Smooth muscle cell (in vitro differentiated cells): ENCODE measurements around the gene AGPAT2. TPM values are rescaled to one million over a fixed set of nuclear protein-coding genes. Genes with fewer than 3 reads are reported as not detected.
A peak's percentile ranks its signal among the peaks of the same experiment; 100 is the strongest.

Source experiments
- DNase-seq: peaks from one replicate; lab custom pipeline; 2025; ENCODE audit not compliant: unreplicated experiment; lab: John Stamatoyannopoulos, UW
- H2AFZ ChIP-seq: fragments of 200-600 bp; sonication (generic); 2 replicates; pipeline ENCODE4 v1.6.0; 2016; ENCODE audit warnings: antibody characterized with exemption, low read depth, mild to moderate bottlenecking
- H3F3A ChIP-seq: fragments of 200-600 bp; sonication (generic); 2 replicates; pipeline ENCODE4 v1.6.0; 2017; ENCODE audit warnings: antibody characterized with exemption, low read depth
- H3K27ac ChIP-seq: fragments of 200-600 bp; sonication (generic); 2 replicates; pipeline ENCODE4 v1.5.1; 2016; ENCODE audit warnings: low read depth, mild to moderate bottlenecking
- H3K27me3 ChIP-seq: fragments of 200-600 bp; sonication (generic); 2 replicates; pipeline ENCODE4 v1.6.1; 2016; ENCODE audit warnings: low read depth, mild to moderate bottlenecking
- H3K36me3 ChIP-seq: fragments of 200-600 bp; sonication (generic); 2 replicates; pipeline ENCODE4 v1.5.1; 2016; ENCODE audit warnings: low read depth
- H3K4me1 ChIP-seq: fragments of 200-600 bp; sonication (generic); 2 replicates; pipeline ENCODE4 v1.5.1; 2016; ENCODE audit warnings: low read depth
- H3K4me2 ChIP-seq: fragments of 200-600 bp; sonication (generic); 2 replicates; pipeline ENCODE4 v1.6.0; 2016; ENCODE audit warnings: mild to moderate bottlenecking
- H3K4me3 ChIP-seq: fragments of 200-600 bp; sonication (generic); 2 replicates; pipeline ENCODE4 v1.5.1; 2016; ENCODE audit warnings: mild to moderate bottlenecking
- H3K79me2 ChIP-seq: fragments of 200-600 bp; sonication (generic); 2 replicates; pipeline ENCODE4 v1.6.0; 2016; ENCODE audit warnings: low read depth, mild to moderate bottlenecking
- H3K9ac ChIP-seq: fragments of 200-600 bp; sonication (generic); 2 replicates; pipeline ENCODE4 v1.6.0; 2016; ENCODE audit warnings: low read depth
- H3K9me3 ChIP-seq: fragments of 200-600 bp; sonication (generic); replicated peaks from 2 replicates; pipeline ENCODE4 v1.5.1; 2016; ENCODE audit warnings: low read depth
- H4K20me1 ChIP-seq: fragments of 200-600 bp; sonication (generic); 2 replicates; pipeline ENCODE4 v1.6.0; 2016; ENCODE audit warnings: low read depth
- WGBS: methylation state at CpG from one replicate; pipeline ENCODE4 v1.1.7; 2016; ENCODE audit warnings: low lambda C conversion rate; 5-methylcytosine and 5-hydroxymethylcytosine counted together
- polyA plus RNA-seq: library from polyadenylated mRNA; unstranded; fragments of >200 nt; fragmentation: Nextera tagmentation; extraction: Ambion mirVana; gene quantifications from 2 replicates; pipeline ENCODE4 v1.2.1, GENCODE V29; 2016
- total RNA-seq: library from RNA; depleted of rRNA; stranded (reverse); fragments of >200 nt; gene quantifications from 2 replicates; pipeline ENCODE4 v1.2.3, GENCODE V29; 2014
- TF ChIP-seq, protein P1 (sequence below): fragments of 200-600 bp; sonication (generic); IDR thresholded peaks from 2 replicates; pipeline ENCODE4 v1.5.1; 2017; ENCODE audit warnings: borderline replicate concordance, mild to moderate bottlenecking, antibody characterized with exemption; ENCODE audit not compliant: insufficient read depth, poor library complexity, severe bottlenecking

The AGPAT2 gene
- total and polyA plus RNA-seq, 2 experiments from 2014 or later: 42.9 to 105 TPM

DNA sequence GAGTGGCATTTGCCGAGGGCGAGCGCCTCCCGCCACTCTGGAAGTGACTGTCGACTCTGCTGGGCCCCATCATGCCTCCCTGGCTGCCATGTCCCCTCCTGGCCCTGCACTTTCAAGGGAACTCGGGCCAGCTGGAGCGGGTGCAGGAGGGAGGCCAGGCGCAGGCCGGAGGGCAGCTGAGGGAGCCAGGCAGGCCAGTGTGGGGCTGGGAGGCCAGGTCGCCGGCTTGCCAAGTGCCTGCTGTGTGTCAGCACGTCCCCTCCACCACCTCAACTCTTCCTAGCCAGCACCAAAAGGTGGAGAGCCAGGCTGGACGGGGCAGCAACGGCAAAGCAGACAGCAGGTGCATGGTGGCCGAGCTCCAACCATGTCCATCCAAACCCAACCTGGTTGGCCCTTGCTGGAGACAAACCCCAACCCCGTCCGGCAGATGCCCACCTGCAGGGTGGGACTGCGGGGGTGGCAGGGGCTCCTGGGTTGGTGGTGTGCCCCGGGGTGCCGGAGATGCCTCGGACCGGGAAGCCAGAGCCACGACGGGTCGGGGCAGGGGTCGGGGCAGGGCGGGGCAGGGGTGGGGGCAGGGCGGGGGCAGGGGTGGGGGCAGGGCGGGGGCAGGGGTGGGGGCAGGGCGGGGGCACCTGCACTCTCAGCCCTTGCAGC lies 61.1 kb downstream of the AGPAT2 start:
- H3F3A ChIP-seq: no peaks in the 10 kb centered on the region
- H2AFZ ChIP-seq: no peak overlapping the region
- no peaks in the 10 kb centered on the region for H3K27me3 ChIP-seq
- WGBS: 91% methylated on average over 17 of the region's 30 CpGs
- H3K4me1 ChIP-seq: peaks cover 2% of the 10 kb centered on the region
- no peak overlapping the region for H3K27ac ChIP-seq
- H3K36me3 ChIP-seq: no peaks in the 10 kb centered on the region
- TF ChIP-seq, protein P1, sequence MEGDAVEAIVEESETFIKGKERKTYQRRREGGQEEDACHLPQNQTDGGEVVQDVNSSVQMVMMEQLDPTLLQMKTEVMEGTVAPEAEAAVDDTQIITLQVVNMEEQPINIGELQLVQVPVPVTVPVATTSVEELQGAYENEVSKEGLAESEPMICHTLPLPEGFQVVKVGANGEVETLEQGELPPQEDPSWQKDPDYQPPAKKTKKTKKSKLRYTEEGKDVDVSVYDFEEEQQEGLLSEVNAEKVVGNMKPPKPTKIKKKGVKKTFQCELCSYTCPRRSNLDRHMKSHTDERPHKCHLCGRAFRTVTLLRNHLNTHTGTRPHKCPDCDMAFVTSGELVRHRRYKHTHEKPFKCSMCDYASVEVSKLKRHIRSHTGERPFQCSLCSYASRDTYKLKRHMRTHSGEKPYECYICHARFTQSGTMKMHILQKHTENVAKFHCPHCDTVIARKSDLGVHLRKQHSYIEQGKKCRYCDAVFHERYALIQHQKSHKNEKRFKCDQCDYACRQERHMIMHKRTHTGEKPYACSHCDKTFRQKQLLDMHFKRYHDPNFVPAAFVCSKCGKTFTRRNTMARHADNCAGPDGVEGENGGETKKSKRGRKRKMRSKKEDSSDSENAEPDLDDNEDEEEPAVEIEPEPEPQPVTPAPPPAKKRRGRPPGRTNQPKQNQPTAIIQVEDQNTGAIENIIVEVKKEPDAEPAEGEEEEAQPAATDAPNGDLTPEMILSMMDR: no peak
- DNase-seq: no peak
- no peak overlapping the region for H3K4me3 ChIP-seq
- no peaks in the 10 kb centered on the region for H3K9me3 ChIP-seq
- H3K4me2 ChIP-seq: no peak overlapping the region
- no peaks in the 10 kb centered on the region for H3K79me2 ChIP-seq
- no peaks in the 10 kb centered on the region for H4K20me1 ChIP-seq
- no peak overlapping the region for H3K9ac ChIP-seq

GRCh38 chr9:136625101-136626065 lies 61.9 kb downstream of the AGPAT2 start:
- Histone ChIP-seq H3F3A (no peaks in the 10 kb centered on the region), H4K20me1 (no peaks in the 10 kb centered on the region), H2AFZ (no peak overlapping the region), H3K4me2 (peak overlapping the region; percentile 2), H3K4me3 (no peak overlapping the region), H3K9ac (no peak overlapping the region), H3K36me3 (no peaks in the 10 kb centered on the region), H3K9me3 (no peaks in the 10 kb centered on the region), H3K4me1 (peaks cover 2% of the 10 kb centered on the region), H3K79me2 (no peaks in the 10 kb centered on the region), H3K27ac (no peak overlapping the region), H3K27me3 (no peaks in the 10 kb centered on the region)
- 52% methylated on average over 19 of the region's 19 CpGs for WGBS
- DNase-seq: no peak
- TF ChIP-seq, protein P1: peak; percentile 36

- Histone ChIP-seq H3K36me3 (no peaks in the 10 kb centered on the region), H3F3A (no peaks in the 10 kb centered on the region), H3K27me3 (no peaks in the 10 kb centered on the region), H3K4me2 (no peak overlapping the region), H3K79me2 (no peaks in the 10 kb centered on the region), H3K4me1 (peaks cover 2% of the 10 kb centered on the region), H3K9me3 (no peaks in the 10 kb centered on the region), H2AFZ (no peak overlapping the region), H3K9ac (no peak overlapping the region), H3K27ac (no peak overlapping the region), H4K20me1 (no peaks in the 10 kb centered on the region), H3K4me3 (no peak overlapping the region)
- 84% methylated on average over 15 of the region's 16 CpGs for WGBS
- DNase-seq: no peak
- TF ChIP-seq, protein P1: no peak
Observed at GRCh38 chr9:136624184-136624951, 62.9 kb downstream of the AGPAT2 start.
